ENCODE data around the gene RPUSD1.
"Not testable (repeated sequence)": the region's sequence is repeated elsewhere in the genome, so short reads cannot be mapped to it uniquely, and the experiment has no call there.

RPUSD1 gene

DNA sequence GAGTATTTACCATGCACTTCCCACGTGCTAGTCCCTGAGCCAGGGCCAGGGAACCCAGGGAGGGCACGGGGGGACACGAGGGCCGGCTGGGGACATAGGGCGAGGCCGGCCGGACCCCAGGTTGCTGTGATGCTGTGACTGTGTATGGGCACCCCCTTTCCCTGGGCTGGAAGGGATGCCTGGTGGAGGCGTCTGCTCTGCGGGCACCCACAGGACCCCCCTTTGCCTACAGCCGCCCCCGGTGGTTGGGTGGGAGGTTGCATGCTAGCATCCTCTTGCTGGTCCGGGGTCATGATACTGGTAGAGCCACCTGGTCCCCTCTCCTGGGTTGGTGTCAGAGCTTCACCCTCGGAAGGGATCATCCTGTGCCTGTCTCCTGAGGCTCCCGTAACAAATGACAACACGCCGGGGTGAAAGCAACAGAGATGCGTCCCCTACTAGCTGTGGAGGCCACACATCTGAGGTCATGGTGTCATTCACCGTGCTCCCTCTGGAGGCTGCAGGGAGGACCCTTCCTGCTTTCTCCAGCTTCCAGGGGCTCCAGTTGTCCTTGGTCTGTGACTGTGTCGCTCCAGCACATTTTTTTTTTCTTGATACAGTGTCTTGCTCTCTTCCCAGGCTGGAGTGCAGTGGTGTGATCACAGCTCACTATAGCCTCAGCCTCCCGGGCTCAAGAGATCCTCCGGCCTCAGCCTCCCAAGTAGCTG is 44.2 kb downstream of the RPUSD1 start:
- no peak for DNase-seq

- not testable (repeated sequence) for DNase-seq
Measured at GRCh38 chr16:742894-743293, 45.3 kb downstream of the RPUSD1 start.

GRCh38 chr16:741986-742629 is 46.1 kb downstream of the RPUSD1 start:
- no peak for DNase-seq

- DNase-seq: peak; percentile 21 to 89 (median 75)
Measured at GRCh38 chr16:740764-741505, 47.2 kb downstream of the RPUSD1 start, which contains the start of gene CIAO3. Gene CIAO3, minus strand, starts transcription at chr16:740997. Its CDS starts 12 bp downstream, at chr16:740985.

GRCh38 chr16:740459-740763 is 47.8 kb downstream of the RPUSD1 start:
- no peak for DNase-seq

GRCh38 chr16:739560-740458 is 48.4 kb downstream of the RPUSD1 start:
- DNase-seq: no peak

GRCh38 chr16:736936-737481 is 51.2 kb downstream of the RPUSD1 start:
- no peak for DNase-seq

DNA sequence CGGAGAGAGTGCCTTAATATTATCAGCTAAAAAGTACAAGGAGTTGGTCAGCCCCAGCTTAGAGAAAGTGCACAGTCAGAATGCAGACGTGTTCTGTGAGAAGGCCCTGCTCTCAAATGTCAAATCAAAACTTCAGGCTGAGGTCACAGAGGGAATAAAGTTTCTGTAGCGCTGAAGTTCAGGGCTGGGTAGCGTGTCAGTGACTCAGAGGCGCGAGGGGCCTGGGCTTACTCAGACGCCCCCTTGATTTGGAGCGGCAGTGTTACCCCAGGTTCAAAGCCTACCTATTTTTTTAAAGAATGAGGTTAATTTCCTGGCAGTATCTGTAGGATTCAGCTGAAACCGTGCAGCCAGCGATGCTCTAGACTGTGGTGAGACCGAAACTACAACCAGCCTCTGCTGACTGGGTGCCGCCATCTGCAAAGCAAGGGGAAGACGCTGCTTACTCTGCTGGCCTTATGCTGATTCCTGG is 52.2 kb downstream of the RPUSD1 start:
- no peak for DNase-seq

DNA sequence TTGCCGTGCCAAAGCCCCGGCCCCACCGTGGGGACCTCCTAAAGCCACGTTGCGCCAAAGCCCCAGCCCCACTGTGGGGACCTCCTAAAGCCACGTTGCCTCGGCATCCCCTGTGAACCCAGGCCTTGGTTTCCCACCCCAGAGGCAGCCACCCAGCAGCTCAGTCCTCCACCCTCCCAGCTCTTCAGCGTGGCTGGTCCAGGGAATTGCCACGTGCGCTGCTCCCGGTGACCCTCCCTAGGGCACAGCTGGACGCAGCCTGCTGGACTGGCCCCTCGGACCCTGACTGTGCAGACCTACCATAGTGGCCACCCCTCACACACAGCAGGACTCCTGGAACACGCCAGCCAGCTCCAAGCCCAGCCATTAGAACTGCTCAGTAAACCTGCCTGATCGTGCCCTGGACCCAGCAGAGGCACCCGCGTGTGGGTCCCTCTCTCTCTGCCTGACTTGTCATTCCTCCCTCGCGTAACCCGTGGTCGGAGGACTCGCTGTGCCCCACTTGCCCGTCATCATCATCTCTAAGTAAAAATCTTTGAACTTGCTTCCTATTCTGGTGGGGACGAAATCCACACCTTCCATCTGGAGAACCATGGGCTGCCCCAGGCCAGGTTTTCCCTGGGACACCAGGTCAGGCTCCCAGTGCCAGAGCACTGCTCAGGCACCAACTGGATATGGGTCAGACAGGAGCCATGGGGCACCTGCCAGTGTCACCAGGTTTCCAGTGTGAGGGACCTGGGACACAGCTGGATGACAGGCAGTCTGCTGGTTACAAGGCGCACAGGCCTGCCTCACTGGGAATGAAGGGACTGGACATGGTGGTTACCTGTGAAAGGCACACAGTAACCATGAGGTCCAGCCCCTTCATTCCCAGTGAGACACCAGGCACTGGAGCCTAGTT is 53.0 kb downstream of the RPUSD1 start:
- no peak for DNase-seq
